Urinary bladder (tissue), 4 donors: ENCODE data around the gene TCHP. TPM values are rescaled to one million over a fixed set of nuclear protein-coding genes. Genes with fewer than 3 reads are reported as not detected.

Experiments
- DNase-seq: peaks from one replicate; pipeline ENCODE4 v3.0.0-alpha.2; 2015; ENCODE audit errors: extremely low spot score
- H3K27ac ChIP-seq: one replicate; pipeline ENCODE4 v1.5.1; 2013; ENCODE audit warnings: low read depth, mild to moderate bottlenecking, moderate library complexity
- H3K36me3 ChIP-seq: one replicate; pipeline ENCODE4 v1.6.1; 2013; ENCODE audit warnings: mild to moderate bottlenecking, moderate library complexity; ENCODE audit not compliant: insufficient read depth
- H3K4me1 ChIP-seq: one replicate; pipeline ENCODE4 v1.6.1; 2013; ENCODE audit warnings: mild to moderate bottlenecking, moderate library complexity; ENCODE audit not compliant: insufficient read depth
- H3K4me3 ChIP-seq: one replicate; pipeline ENCODE4 v1.5.1; 2013; ENCODE audit warnings: low read depth, low read length
- WGBS: extraction: QIAGEN DNeasy Blood & Tissue Kit; methylation state at CpG from one replicate; pipeline ENCODE4 v1.1.7; 2013; 5-methylcytosine and 5-hydroxymethylcytosine counted together
- polyA plus RNA-seq: library from polyadenylated mRNA; stranded (reverse); fragments of 200-250 nt; gene quantifications from one replicate; pipeline ENCODE4 v1.2.3, GENCODE V29; 2013
- total RNA-seq: library from RNA; depleted of rRNA; stranded (reverse); fragments of >200 nt; gene quantifications from one replicate; pipeline ENCODE4 v1.2.3, GENCODE V29; 2014
- donor health status: healthy with polysubstance abuse.
- donor health status: healthy.

The TCHP gene
- total and polyA plus RNA-seq, 2 donors, result 10.3 to 15.5 TPM

DNA sequence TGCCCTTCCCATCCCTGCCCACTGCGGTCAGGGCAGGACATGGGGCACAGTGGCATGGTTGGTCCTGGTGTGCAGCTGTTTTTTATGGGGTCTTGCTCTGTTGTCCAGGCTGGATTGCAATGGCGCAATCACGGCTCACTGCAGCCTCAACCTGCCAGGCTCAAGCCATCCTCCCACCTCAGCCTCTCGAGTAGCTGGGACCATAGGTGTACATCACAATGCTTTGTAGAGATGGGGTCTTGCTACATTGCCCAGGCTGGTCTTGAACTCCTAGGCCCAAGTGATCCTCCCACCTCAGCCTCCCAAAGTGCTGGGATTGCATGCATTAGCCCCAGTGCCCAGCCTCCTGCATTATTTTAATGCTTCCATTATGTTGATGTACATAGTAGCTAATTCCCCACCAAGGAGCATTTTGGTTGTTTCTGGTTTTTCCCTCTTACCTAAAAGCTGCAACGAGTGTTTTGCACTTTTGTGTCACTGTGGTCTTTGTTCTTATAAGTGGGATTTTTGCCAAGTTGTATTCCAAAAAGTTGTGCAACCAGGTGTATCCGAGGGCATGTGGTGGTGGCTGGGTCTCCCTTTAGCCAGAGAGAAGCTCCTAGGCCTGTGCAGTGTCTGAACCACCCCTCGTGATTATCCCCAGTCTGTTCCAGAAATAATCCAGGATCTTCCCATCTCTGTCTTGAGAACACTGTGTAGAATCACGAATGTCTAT lies 10.3 kb downstream of the TCHP start:
- H3K4me3 ChIP-seq, result no peak overlapping the region
- DNase-seq, result no peak
- 86% methylated on average over 8 of the region's 8 CpGs for WGBS
- H3K4me1 ChIP-seq, result no peaks in the 10 kb centered on the region
- H3K27ac ChIP-seq, result no peak overlapping the region
- peaks cover 12% of the 10 kb centered on the region for H3K36me3 ChIP-seq

DNA sequence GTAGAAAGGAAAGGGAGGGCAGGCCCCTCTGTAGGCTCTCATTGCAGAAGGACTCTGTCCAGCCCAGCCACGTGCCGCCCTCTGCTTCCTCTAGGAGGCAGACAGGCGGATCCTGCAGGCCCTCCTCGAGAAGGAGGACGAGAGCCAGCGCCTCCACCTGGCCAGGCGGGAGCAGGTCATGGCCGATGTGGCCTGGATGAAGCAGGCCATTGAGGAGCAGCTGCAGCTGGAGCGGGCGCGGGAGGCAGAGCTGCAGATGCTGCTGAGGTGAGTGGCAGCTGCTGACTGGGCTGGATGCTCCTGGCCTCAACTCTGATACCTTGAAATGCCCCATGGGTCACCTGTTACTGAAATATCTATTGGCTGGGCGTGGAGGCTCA lies 10.9 kb downstream of the TCHP start:
- no peak for DNase-seq
- Histone ChIP-seq H3K36me3 (peaks cover 14% of the 10 kb centered on the region), H3K27ac (no peak overlapping the region), H3K4me3 (no peak overlapping the region), H3K4me1 (no peaks in the 10 kb centered on the region)
- WGBS, result 72% methylated on average over 12 of the region's 12 CpGs

DNA sequence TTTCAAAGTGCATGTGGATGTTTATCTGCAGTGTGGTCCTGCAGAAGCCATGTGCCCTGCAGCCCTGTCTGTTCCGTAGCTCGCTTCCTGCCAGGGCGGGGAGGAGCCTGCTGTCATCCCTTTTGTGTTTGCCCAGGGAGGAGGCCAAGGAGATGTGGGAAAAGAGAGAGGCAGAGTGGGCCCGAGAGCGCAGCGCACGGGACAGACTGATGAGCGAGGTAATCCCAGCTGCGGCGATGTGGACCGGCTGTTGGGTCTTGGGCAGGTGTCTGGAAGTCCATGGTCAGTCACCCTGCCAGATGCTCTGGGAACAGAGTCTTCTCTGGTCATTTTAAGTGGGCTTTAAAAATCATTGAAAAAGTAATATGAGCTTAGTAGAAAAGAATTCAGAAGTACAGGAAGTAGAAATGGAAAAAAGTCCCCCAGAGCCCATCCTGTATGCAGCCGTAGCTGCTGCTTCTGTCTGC lies 12.8 kb downstream of the TCHP start:
- H3K4me1 ChIP-seq, result no peaks in the 10 kb centered on the region
- no peak for DNase-seq
- H3K27ac ChIP-seq, result no peak overlapping the region
- H3K4me3 ChIP-seq, result no peak overlapping the region
- 86% methylated on average over 12 of the region's 12 CpGs for WGBS
- peaks cover 11% of the 10 kb centered on the region for H3K36me3 ChIP-seq

DNA sequence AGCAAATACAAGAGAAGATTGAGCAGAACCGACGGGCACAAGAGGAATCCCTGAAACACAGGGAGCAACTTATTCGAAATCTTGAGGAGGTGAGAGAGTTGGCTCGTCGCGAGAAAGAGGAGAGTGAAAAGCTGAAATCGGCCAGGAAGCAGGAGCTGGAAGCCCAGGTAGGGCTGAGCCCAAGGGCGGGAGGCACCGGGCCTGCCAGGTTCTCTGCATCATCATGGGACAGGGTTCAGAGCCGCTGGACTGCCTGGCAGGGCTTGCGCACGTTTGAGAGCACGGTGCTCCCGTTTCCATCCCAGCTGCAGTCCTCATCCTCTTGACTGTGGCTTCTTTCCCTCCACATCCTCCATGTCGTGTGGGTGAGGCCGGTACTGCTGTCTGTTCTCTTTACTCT lies 14.4 kb downstream of the TCHP start:
- Histone ChIP-seq H3K27ac (no peak overlapping the region), H3K36me3 (peaks cover 10% of the 10 kb centered on the region), H3K4me3 (no peak overlapping the region), H3K4me1 (no peaks in the 10 kb centered on the region)
- 94% methylated on average over 16 of the region's 16 CpGs for WGBS
- DNase-seq, result no peak

DNA sequence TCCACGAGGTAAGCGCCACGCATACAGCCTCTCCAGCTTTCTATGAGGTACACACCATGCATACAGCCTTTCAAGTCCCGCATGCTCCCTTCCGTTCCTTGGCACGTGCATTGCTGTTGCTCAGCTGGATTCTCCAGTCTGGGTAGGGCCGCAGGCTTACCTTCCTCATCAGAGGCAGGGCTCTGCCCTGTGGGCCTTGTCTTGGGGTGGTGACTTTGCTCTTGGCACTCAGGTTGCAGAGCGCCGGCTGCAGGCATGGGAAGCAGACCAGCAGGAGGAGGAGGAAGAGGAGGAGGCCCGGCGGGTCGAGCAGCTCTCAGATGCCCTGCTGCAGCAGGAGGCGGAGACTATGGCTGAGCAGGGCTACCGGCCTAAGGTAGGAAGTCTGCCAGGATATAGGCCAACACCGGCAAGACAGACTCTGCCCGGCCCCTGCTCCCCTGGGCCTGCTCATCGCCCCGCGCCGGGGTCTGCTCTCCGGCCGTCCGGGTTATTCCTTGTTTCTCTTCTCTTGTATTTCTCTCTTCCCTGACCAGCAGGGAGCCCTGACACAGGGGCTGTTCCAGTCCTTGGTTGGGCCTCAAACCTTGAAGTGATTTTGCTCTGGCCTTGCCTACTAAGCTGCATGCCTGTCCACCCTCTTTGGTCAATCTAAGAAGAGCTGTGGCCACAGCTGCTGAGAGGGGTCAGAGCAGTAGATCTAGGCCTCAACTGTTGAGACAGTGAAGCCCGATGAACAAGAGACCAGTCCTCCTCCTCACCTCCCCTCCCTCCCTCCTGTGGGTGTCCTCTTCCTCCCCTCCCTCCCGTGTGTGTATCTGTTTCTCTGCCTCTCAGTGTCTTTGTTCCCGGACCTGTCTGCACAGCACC lies 15.3 kb downstream of the TCHP start:
- WGBS, result 87% methylated on average over 26 of the region's 26 CpGs
- Histone ChIP-seq H3K27ac (no peak overlapping the region), H3K36me3 (peaks cover 10% of the 10 kb centered on the region), H3K4me3 (no peak overlapping the region), H3K4me1 (no peaks in the 10 kb centered on the region)
- DNase-seq, result no peak

DNA sequence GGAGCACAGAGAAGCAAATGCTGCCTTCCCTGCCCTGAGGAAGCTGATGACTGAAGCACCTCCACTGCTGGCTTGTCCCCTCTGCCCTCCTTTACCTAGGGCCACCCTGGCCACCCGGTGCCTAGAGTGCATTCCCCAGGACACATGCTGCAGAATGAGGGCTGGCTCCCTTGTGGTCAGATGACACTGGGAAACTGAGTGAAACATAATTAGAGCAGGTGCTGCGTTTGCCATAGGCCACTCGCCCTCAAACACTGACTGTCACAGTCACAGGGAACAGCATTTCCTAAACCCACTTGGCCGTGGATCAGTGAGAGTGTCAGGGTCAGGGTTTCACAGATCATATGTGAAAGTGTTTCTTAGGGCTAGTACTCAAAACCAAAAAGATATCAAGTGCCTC lies 16.0 kb downstream of the TCHP start:
- no peaks in the 10 kb centered on the region for H3K4me1 ChIP-seq
- no peak overlapping the region for H3K4me3 ChIP-seq
- no peak for DNase-seq
- WGBS, result 92% methylated on average over 4 of the region's 4 CpGs
- no peak overlapping the region for H3K27ac ChIP-seq
- H3K36me3 ChIP-seq, result peaks cover 10% of the 10 kb centered on the region

DNA sequence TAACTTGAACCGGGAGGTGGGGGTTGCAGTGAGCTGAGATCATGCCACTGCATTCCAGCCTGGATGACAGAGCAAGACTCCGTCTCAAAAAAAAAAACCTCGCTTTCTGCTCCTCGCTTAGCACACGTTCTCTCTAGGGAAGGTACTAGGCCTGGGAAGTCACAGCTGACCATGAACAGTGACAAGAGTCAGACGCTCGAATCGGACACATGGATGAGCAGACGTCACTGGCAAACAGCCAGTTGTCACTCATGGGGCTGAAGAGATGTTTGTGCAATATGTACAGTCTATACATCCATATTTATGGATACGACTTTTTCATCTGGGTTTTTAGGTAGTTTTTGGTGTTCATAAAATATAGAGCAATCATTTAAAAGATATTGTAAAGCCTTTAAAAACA lies 19.4 kb downstream of the TCHP start:
- no peaks in the 10 kb centered on the region for H3K4me1 ChIP-seq
- no peak overlapping the region for H3K4me3 ChIP-seq
- peaks cover 8% of the 10 kb centered on the region for H3K36me3 ChIP-seq
- 81% methylated on average over 10 of the region's 10 CpGs for WGBS
- no peak overlapping the region for H3K27ac ChIP-seq
- DNase-seq, result no peak

DNA sequence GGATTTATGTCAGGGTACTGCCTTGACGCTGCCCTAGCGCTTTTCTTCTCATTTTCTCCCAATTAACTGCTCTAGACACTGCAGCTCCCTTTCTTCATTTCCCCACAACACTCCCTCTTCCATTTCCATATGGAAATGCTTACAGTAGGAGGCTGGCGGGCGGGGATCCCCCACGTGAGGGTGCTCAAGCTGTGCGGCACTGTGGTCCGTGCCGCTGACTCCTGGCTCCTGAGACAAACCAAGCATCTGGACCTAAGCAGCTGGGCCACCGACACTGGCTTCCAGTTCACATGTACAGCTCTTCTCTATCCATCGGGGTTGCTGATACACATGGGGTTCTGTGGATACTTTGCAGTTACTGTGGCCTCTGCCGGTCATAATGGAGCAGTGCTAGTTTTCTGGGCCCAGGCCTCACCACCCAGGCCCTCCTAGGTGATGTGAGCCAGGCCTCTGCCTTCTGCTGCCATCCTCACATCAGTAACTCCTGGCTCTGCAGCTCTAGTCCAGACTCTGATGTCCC lies 20.2 kb downstream of the TCHP start:
- no peak overlapping the region for H3K27ac ChIP-seq
- no peaks in the 10 kb centered on the region for H3K4me1 ChIP-seq
- H3K4me3 ChIP-seq, result no peak overlapping the region
- WGBS, result 88% methylated on average over 11 of the region's 11 CpGs
- DNase-seq, result no peak
- peaks cover 2% of the 10 kb centered on the region for H3K36me3 ChIP-seq

DNA sequence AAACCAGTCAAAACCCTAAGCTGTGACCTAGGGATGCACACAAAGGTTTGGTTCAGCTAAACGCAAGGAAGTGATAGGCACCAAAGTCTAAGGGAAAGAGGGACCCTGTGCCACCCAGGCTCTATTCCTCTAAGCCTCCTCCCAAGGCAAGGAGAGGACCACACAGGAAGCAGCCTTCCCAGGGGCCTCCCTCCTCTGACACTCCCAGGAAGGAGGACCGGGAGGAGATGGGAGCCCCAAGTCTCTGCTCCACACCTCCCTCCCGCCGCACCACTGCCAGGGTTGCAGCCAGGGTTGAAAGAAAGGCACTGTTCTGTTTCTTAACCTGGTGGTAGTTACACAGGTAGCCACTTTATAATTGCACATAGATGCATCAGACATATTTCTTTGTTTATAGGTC lies 21.9 kb downstream of the TCHP start:
- H3K4me1 ChIP-seq, result no peaks in the 10 kb centered on the region
- H3K27ac ChIP-seq, result no peak overlapping the region
- no peak overlapping the region for H3K4me3 ChIP-seq
- no peaks in the 10 kb centered on the region for H3K36me3 ChIP-seq
- DNase-seq, result no peak
- WGBS, result 72% methylated on average over 4 of the region's 4 CpGs

DNA sequence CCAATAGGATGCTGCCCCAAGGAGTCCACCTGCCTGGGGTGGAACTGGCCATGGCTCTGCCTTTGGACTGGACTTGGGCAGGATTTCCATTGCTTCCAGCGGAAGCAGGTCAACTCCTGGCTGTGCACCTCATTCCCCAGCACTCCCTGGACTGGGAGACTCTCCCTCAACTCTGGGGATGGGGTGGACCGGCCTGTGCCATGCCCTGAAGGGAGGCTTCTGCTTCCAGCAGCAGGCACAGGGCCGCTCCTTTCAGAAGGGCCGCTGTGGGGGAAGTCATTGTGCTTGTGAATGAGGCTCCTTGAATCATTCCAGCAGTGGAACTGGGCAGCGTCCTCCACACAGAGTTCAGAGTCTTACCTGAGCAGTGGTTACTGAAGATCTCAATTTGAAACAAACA lies 23.0 kb downstream of the TCHP start:
- no peaks in the 10 kb centered on the region for H3K4me1 ChIP-seq
- H3K36me3 ChIP-seq, result no peaks in the 10 kb centered on the region
- no peak overlapping the region for H3K4me3 ChIP-seq
- WGBS, result 82% methylated on average over 5 of the region's 5 CpGs
- no peak overlapping the region for H3K27ac ChIP-seq
- DNase-seq, result no peak

DNA sequence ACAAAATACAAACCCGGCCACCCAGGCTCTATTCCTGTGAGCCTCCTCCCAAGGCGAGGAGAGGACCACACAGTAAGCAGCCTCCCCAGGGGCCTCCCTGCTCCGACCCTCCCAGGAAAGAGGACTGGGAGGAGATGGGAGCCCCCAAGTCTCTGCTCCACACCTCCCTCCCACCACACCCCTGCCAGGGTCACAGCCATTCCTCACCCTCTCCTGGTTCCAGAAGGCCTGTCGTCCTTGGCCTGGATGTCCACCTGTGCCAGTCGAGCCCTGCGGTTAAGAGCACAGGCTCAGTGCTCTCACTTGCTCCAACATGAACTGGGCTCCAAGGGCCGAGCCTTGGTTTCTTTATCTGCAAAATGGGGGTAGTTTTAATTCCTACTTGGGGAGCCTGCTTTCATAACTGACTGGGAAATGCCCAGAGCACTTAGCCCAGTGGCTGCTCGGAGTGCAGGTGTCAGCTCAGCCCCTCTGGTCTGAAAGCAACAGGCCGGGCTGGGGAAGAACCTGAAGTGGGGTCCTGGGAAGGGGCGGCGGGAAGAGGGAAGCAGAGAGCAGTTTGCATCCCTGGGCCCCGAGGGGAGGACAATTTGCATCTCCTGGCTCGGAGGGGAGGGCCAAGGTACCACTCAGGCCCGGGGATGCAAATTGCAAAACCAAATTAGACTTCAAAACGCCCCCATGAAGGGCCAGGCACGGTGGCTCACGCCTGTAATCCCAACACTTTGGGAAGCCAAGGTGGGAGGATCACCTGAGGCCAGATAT lies 23.6 kb downstream of the TCHP start:
- 72% methylated on average over 17 of the region's 17 CpGs for WGBS
- no peak for DNase-seq

DNA sequence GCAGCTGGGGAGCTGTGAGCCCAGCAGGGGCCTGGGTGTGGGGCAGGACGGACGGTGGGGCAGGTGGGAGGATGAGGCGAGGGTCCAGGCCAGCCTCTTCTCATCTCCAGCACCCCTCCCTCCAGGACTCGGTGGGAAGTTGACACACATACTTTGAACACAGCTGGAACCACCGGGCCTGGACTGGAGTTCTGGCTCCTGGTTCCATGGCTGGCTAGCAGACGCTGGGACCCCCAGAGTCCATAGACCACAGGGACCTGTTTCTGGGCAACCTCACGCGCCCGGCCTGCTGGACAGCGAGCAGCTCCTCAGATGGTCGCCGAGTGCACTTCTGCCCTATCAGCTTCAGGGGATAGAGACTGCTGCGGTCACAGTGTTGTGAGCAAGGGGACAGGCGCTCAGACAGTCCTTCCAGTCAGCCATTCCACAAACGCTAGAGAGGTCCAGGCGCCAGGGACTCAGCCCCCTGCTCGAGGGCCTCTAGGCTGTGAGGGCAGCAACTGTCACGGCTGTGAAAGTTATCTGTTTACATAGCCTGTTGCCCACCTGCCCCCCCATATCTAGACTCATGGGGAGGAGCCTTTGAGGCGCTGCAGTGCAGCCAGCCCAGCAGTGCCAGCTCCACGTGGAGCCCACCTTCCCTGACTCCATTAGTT lies 25.2 kb downstream of the TCHP start:
- H3K36me3 ChIP-seq, result no peaks in the 10 kb centered on the region
- WGBS, result 58% methylated on average over 20 of the region's 20 CpGs
- no peak for DNase-seq
- no peak overlapping the region for H3K4me3 ChIP-seq
- H3K4me1 ChIP-seq, result no peaks in the 10 kb centered on the region
- H3K27ac ChIP-seq, result no peak overlapping the region

More for the DNA sequence above, 23.6 kb downstream of the TCHP start:
- H3K36me3 ChIP-seq, result no peaks in the 10 kb centered on the region
- no peak overlapping the region for H3K27ac ChIP-seq
- no peaks in the 10 kb centered on the region for H3K4me1 ChIP-seq
- H3K4me3 ChIP-seq, result no peak overlapping the region

DNA sequence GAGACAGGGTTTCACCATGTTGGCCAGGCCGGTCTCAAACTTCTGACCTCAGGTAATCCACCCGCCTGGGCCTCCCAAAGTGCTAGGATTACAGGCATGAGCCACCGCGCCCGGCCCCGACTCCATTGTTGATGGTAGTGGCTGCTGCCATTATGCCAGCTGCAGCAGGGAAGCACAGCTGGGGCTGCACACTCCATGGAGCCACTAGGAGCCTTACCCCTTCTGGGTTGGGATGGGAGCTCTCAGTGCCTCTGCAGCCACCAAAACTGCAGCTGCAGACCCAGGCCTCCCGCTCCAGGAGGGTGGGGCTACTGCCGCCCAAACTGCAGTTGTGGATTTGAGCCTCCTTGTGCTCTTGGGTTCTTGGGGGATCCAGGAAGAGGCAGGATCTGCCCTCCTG lies 25.9 kb downstream of the TCHP start:
- no peaks in the 10 kb centered on the region for H3K36me3 ChIP-seq
- DNase-seq, result no peak
- H3K4me1 ChIP-seq, result no peaks in the 10 kb centered on the region
- WGBS, result 93% methylated on average over 8 of the region's 8 CpGs
- H3K27ac ChIP-seq, result no peak overlapping the region
- H3K4me3 ChIP-seq, result no peak overlapping the region
